HG03354 (cell line): ENCODE measurements around the gene MLST8.

Experiments
- ATAC-seq: cut with Tn5 transposase; IDR thresholded peaks from one replicate; pipeline ENCODE4 v1.9.1; 2021; ENCODE audit warnings: mild to moderate bottlenecking; ENCODE audit not compliant: unreplicated experiment, poor library complexity, severe bottlenecking

Gene MLST8

GRCh38 chr16:2205104-2205966 is at the start of gene MLST8:
TSS of gene MLST8 (plus strand) at chr16:2205454. CDS start at chr16:2206086, 632 bp downstream.
- ATAC-seq, result peak; percentile 73

- ATAC-seq, result no peak
Observed at GRCh38 chr16:2155977-2156848, 49.0 kb upstream of the MLST8 start.

GRCh38 chr16:2156849-2157224 is 48.4 kb upstream of the MLST8 start:
- no peak for ATAC-seq

GRCh38 chr16:2157480-2158261 is 47.6 kb upstream of the MLST8 start:
- ATAC-seq, result no peak

GRCh38 chr16:2158262-2158638 is 47.0 kb upstream of the MLST8 start:
- ATAC-seq, result no peak

GRCh38 chr16:2159175-2159838 is 45.9 kb upstream of the MLST8 start:
- no peak for ATAC-seq

- ATAC-seq, result no peak
Observed at GRCh38 chr16:2160915-2161551, 44.2 kb upstream of the MLST8 start.

- ATAC-seq, result no peak
Observed at GRCh38 chr16:2161911-2162310, 43.3 kb upstream of the MLST8 start.

- no peak for ATAC-seq
Observed at GRCh38 chr16:2162676-2163118, 42.6 kb upstream of the MLST8 start.

GRCh38 chr16:2163211-2163881 is 41.9 kb upstream of the MLST8 start:
- no peak for ATAC-seq

- no peak for ATAC-seq
Observed at GRCh38 chr16:2165861-2166260, 39.4 kb upstream of the MLST8 start.

- ATAC-seq, result no peak
Observed at GRCh38 chr16:2166263-2167067, 38.8 kb upstream of the MLST8 start.

GRCh38 chr16:2167068-2167638 is 38.1 kb upstream of the MLST8 start:
- no peak for ATAC-seq

GRCh38 chr16:2170080-2170479 is 35.2 kb upstream of the MLST8 start:
- ATAC-seq, result no peak

- no peak for ATAC-seq
Observed at GRCh38 chr16:2170587-2171435, 34.4 kb upstream of the MLST8 start.

GRCh38 chr16:2171601-2172178 is 33.6 kb upstream of the MLST8 start:
- ATAC-seq, result no peak
